RWPE1 (cell line): ENCODE results near the gene CAPG.
A peak's percentile ranks its signal among the peaks of the same experiment; 100 is the strongest.

Experiments
- CTCF ChIA-PET: fragments of 350-600 bp; sonication (Branson Sonifier 250); formaldehyde crosslinking; extraction: SDS; loops from one replicate; lab custom pipeline; 2021; lab: Yijun Ruan, JAX
- POLR2A ChIA-PET: fragments of 400-600 bp; formaldehyde crosslinking; extraction: SDS; loops from one replicate; lab custom pipeline; 2020; ENCODE audit warnings: antibody characterized with exemption; ENCODE audit not compliant: low non-redundant PET; lab: Yijun Ruan, JAX
- DNase-seq: peaks from one replicate; pipeline ENCODE4 v3.0.0; 2012; ENCODE audit warnings: low spot score
- H3K27ac ChIP-seq: fragments of 450-650 bp; 2 replicates; pipeline ENCODE4 v1.5.1; 2017
- TF ChIP-seq, protein P1 (sequence below): fragments of 450-650 bp; conservative IDR thresholded peaks from 2 replicates; pipeline ENCODE4 v1.5.1; 2017; ENCODE audit warnings: low read depth, mild to moderate bottlenecking

Gene CAPG

DNA sequence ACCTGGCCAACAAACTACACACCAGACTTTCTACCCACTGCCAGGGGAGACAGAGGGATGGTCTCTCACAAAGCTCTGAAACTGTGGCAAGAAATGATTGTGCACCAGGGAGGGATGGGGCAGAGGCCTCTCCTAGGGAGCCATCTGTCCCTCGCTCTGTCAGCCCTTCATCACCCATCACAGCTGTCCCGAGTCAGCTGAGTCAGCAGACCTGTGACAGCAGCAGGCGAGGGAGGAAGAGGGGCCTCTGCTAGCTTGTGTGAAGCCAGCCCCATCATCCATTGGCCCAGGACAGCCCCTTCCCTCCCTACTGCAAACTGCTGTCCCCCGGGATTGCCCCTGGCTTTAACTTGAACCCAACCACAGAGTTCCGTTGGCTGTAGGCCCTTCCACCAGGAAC lies 13.4 kb upstream of the CAPG start:
- ChIA-PET POLR2A (no interaction called here), CTCF (no interaction called here)
- TF ChIP-seq, protein P1, sequence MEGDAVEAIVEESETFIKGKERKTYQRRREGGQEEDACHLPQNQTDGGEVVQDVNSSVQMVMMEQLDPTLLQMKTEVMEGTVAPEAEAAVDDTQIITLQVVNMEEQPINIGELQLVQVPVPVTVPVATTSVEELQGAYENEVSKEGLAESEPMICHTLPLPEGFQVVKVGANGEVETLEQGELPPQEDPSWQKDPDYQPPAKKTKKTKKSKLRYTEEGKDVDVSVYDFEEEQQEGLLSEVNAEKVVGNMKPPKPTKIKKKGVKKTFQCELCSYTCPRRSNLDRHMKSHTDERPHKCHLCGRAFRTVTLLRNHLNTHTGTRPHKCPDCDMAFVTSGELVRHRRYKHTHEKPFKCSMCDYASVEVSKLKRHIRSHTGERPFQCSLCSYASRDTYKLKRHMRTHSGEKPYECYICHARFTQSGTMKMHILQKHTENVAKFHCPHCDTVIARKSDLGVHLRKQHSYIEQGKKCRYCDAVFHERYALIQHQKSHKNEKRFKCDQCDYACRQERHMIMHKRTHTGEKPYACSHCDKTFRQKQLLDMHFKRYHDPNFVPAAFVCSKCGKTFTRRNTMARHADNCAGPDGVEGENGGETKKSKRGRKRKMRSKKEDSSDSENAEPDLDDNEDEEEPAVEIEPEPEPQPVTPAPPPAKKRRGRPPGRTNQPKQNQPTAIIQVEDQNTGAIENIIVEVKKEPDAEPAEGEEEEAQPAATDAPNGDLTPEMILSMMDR: no peak
- peak overlapping the region; percentile 92 for H3K27ac ChIP-seq
- no peak for DNase-seq

DNA sequence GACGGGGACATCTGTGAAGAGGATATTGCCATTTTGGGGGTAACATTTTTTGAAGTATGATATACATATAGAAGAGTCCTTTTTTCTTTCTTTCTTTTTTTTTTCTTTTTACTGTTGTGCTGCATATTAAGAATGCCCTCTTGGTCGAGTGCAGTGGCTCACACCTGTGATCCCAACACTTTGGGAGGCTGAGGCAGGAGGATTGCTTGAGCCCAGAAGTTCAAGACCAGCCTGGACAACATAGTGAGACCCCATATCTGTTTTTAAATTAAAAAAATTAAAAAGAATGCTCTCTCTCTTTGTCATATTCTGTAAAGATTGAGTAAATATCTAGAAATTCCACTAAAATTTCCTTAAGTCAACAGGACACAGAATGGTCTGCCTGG lies 11.9 kb upstream of the CAPG start:
- TF ChIP-seq, protein P1: no peak
- no peak for DNase-seq
- CTCF ChIA-PET: interaction anchor here (1.1 to 3.5 kb wide), 2 partner anchors 8 to 129 kb away, joined by 4 to 40 read pairs; no protein-coding TSS in a partner anchor
- peak overlapping the region; percentile 92 for H3K27ac ChIP-seq
- POLR2A ChIA-PET: no interaction called here

DNA sequence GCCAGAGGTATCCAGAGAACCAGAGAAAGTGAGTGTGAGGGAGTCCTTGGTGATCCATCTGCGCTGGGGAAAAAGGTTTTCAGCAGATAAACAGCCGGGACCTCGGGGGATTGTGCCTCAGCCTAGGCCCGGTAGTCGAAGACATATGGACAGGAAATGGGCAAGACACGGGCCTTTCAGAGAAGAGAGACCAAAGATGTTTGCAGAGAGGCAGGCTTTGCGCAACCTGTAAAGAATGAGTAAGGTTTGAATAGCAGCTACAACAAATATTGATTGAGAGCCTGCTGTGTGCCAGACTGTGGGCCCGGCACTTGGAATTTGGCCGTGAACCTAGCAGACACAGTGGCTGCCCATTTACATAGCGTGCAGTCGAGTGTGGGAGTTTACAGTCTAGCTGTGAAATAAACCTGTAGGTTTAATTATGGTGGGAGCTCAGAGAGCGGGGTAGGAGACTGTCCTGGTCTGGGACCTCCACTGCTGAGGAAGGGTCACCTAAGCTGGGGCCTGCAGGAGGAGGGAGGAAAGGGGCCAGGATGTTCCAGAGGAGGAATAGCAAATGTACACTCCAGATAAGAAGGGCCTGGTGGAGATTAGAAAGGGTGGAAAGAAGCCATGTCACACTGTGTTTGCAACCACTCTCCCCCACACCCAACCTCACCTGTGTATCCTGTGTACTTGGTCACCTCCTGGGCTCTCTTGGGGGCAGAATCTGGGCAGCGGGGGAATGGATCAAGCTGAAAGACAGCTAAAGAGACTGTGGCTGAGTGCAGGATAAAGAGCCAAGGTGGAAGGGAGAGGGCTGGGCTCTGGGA lies 11.3 kb upstream of the CAPG start:
- POLR2A ChIA-PET: interaction anchor here (0.5 kb wide), 1 partner anchor 124 kb away, joined by 3 read pairs; no protein-coding TSS in a partner anchor
- peak overlapping the region; percentile 92 for H3K27ac ChIP-seq
- TF ChIP-seq, protein P1: no peak
- CTCF ChIA-PET: interaction anchor here (0.6 to 3.5 kb wide), 9 partner anchors 8 to 526 kb away, joined by 3 to 40 read pairs (median 3); partner anchors contain the start of gene MAT2A
- no peak for DNase-seq

DNA sequence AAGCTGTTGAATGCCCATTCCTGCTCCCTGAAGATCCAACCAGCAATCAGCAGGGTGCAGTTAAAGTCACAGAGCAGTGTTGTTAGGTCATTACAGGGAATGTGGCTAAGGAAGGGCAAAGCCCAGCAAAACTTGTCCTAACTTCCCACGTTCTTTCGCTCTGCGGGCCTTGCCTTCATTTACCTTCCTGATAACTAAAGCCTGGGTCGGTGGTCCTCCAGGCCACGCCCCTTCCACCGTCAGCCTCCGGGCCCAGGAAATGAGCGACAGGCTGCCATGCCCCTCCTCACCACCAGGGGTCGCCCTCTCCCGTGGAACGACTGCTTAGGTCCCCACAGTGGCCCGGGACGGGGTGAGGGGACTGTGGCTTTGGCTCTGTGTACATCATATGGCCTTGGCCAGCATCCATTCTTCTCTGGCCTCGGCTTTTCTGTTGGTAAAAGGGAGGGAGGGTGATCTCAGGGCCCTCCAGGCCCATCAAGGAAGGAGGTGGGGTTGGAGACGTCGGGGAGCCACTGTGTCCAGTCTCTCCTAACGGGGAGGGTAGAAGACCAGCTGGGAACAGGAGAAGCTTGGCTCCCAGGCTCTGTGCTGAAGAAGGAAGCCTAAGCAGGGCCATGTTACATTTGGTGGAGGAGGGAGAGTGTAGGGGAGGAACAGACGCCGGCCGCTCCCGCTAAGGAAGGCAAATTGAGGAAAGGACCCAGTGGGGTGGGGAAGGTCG lies 10.5 kb upstream of the CAPG start:
- H3K27ac ChIP-seq: peak overlapping the region; percentile 92
- POLR2A ChIA-PET: interaction anchor here (0.5 to 1.3 kb wide), 3 partner anchors 11 to 125 kb away, joined by 3 to 5 read pairs (median 3); no protein-coding TSS in a partner anchor
- TF ChIP-seq, protein P1: peak; percentile 97
- DNase-seq: peak; percentile 86
- CTCF ChIA-PET: interaction anchor here (0.6 to 3.5 kb wide), 14 partner anchors 9 to 527 kb away, joined by 3 to 40 read pairs (median 3); partner anchors contain the start of gene MAT2A

DNA sequence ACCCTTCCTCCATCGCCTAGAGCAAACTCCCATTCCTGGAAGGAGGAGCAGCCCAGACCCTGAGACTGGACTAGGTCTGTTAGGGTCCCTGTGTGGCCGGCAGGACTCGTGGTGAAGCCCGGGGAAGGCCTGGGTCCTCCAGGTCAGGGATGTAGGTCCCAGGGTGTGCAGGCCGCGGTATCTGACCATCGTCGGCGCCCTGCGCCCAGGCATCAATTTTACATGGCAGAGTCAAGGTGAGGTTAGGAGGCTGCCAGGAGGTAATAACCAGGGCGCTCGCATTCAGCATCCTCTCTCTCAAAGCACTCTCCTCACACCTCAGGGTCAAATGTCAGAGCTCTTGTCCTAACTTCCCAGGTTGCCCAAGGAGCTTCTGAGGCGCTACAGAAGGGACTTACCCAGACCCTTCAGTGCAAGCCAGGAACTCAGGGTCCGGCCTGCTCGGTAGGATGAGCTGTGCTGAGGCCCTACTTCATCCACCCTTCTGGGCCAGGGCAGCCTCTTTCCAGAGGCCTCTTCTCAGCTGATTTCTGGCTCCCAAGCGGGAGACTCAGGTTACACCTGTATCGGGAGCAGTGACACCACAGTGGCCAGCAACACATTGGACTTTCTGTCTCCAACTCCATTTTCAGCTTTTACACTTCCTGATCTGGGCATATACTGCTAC lies 9.0 kb upstream of the CAPG start:
- TF ChIP-seq, protein P1: no peak
- CTCF ChIA-PET: interaction anchor here (0.6 to 3.5 kb wide), 6 partner anchors 18 to 172 kb away, joined by 3 to 40 read pairs (median 5); partner anchors contain the start of gene MAT2A
- POLR2A ChIA-PET: interaction anchor here (0.6 to 1.3 kb wide), 7 partner anchors 10 to 189 kb away, joined by 3 to 9 read pairs (median 3); partner anchors contain the start of genes MAT2A and VAMP8
- H3K27ac ChIP-seq: peak overlapping the region; percentile 95
- no peak for DNase-seq
